Caco-2 (cell line): ENCODE measurements around the gene CAMSAP1. TPM values are rescaled to one million over a fixed set of nuclear protein-coding genes. Genes with fewer than 3 reads are reported as not detected.

ENCODE experiments used
- BruUV-seq: library from RNA; stranded (reverse); fragments of 400-500 nt; replicated peaks from 2 replicates; lab custom pipeline; 2021; lab: Mats Ljungman, UMichigan
- CTCF ChIA-PET: fragments of 300-600 bp; sonication (Branson Sonifier 250); formaldehyde crosslinking; loops from one replicate; lab custom pipeline; 2022; ENCODE audit warnings: antibody characterized with exemption; lab: Charles Lee
- POLR2A ChIA-PET: fragments of 300-600 bp; sonication (Branson Sonifier 250); formaldehyde crosslinking; loops from one replicate; lab custom pipeline; 2022; ENCODE audit warnings: antibody characterized with exemption; lab: Charles Lee
- DNase-seq, 2 experiments: peaks; one replicate each; pipeline versions ENCODE4 v3.0.0 to v3.0.0-alpha.2; 2020 to 2022
- H3K27me3 ChIP-seq: replicated peaks from 2 replicates; pipeline ENCODE4 v1.6.0; 2011; ENCODE audit warnings: low read length; ENCODE audit not compliant: control insufficient read depth, insufficient read depth
- H3K36me3 ChIP-seq: 2 replicates; pipeline ENCODE4 v1.5.1; 2011; ENCODE audit warnings: low read length; ENCODE audit not compliant: control insufficient read depth, insufficient read depth
- H3K4me1 ChIP-seq: fragments of 250-450 bp; sonication (Bioruptor Pico); 2 replicates; pipeline ENCODE4 v1.5.1; 2020; ENCODE audit warnings: mild to moderate bottlenecking
- H3K4me3 ChIP-seq: 2 replicates; pipeline ENCODE4 v1.5.1; 2011; ENCODE audit warnings: low read depth, mild to moderate bottlenecking, control low read depth, low read length
- H3K9me3 ChIP-seq: fragments of 250-450 bp; sonication (Bioruptor Pico); 2 replicates; pipeline ENCODE4 v1.5.1; 2020; ENCODE audit warnings: mild to moderate bottlenecking, moderate library complexity
- H3K27ac Mint-ChIP-seq: one replicate; pipeline ENCODE4 v1.8.0; 2022; ENCODE audit warnings: mixed read lengths; ENCODE audit not compliant: unreplicated experiment
- H3K27me3 Mint-ChIP-seq: one replicate; pipeline ENCODE4 v1.8.0; 2022; ENCODE audit warnings: mixed read lengths; ENCODE audit not compliant: insufficient read depth, unreplicated experiment
- H3K36me3 Mint-ChIP-seq: one replicate; pipeline ENCODE4 v1.8.0; 2022; ENCODE audit warnings: mild to moderate bottlenecking, mixed read lengths; ENCODE audit not compliant: insufficient read depth, unreplicated experiment
- H3K4me1 Mint-ChIP-seq: one replicate; pipeline ENCODE4 v1.8.0; 2022; ENCODE audit warnings: low read depth, mixed read lengths; ENCODE audit not compliant: unreplicated experiment
- H3K4me3 Mint-ChIP-seq: one replicate; pipeline ENCODE4 v1.8.0; 2022; ENCODE audit warnings: mild to moderate bottlenecking, moderate library complexity, mixed read lengths; ENCODE audit not compliant: unreplicated experiment
- H3K9me3 Mint-ChIP-seq: one replicate; pipeline ENCODE4 v1.8.0; 2022; ENCODE audit warnings: mixed read lengths; ENCODE audit not compliant: unreplicated experiment
- intact Hi-C: fragments of 100-400 bp; cut with micrococcal nuclease; formaldehyde crosslinking; loops from one replicate; pipeline ENCODE4 v1.10.0; 2022; ENCODE audit not compliant: unreplicated experiment
- total RNA-seq: library from RNA; stranded (reverse); gene quantifications from 2 replicates; pipeline ENCODE4 v1.2.3, GENCODE V29; 2022
- TF ChIP-seq, protein P1 (sequence below), 2 experiments: fragments of 200-600 bp in 1 of 2; IDR thresholded peaks; 1 replicate in 1 of 2; 2 replicates in 1 of 2; pipeline versions ENCODE4 v1.5.1 to v1.8.0; 2011 to 2022; ENCODE audit warnings: antibody characterized with exemption in 1 of 2, control low read depth in 1 of 2, inconsistent platforms in 1 of 2, low read depth in 1 of 2, low read length in 1 of 2, mild to moderate bottlenecking in 1 of 2, moderate library complexity in 1 of 2; ENCODE audit not compliant: insufficient read depth in 1 of 2, severe bottlenecking in 1 of 2, unreplicated experiment in 1 of 2

The CAMSAP1 gene
- total RNA-seq, 1 experiment from 2014 or later: 31.3 TPM

DNA sequence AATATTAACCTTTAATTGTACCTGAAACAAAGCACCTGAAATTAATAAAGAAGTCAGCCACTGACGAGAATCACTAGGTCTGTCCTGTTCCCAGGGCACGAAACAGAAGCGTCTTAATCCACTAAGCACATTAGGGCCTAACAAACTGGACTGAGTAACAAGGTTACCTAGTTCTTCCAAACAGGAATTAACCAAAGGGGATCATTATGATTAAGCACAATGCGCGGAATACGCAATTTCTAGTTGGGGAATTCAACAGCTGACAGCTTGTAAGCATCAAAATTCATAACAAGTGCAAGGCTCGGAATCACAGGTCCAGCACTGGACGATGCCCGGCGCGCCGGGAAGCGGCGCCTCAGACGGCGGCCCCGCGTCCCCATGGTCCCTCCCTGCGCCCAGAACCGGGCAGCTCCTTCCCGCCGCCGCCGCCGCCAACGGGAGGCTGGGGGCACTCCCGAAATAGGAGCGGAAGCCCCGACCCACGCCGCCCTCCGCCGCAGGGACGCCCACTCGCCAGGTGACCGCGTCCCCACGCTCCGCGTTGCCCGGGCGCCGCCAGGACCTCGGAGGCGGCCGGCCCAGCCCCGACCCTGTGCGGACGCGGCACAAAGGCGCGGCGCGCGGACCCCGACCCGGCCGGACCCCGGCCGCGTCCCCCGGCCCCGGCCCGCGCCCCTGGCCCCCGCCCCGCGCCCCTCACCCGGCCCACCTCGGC lies 898 bp downstream of the CAMSAP1 start:
- ChIA-PET CTCF (no interaction called here), POLR2A (no interaction called here)
- Histone ChIP-seq H3K4me3 (peak overlapping the region; percentile 76), H3K36me3 (no peaks in the 10 kb centered on the region; the same call in 1 of the 2 replicates), H3K27me3 (no peaks in the 10 kb centered on the region), H3K4me1 (peaks cover 21% of the 10 kb centered on the region; the same call in 1 of the 2 replicates), H3K9me3 (no peaks in the 10 kb centered on the region; the same call in 1 of the 2 replicates)
- peak in 1 of 2 experiments; percentile 30 for DNase-seq
- H3K4me1 Mint-ChIP-seq: peaks cover 20% of the 10 kb centered on the region
- peaks cover 42% of the 10 kb centered on the region for H3K36me3 Mint-ChIP-seq
- no peaks in the 10 kb centered on the region for H3K27me3 Mint-ChIP-seq
- intact Hi-C loops: loop anchor here (5.0 kb wide), 1 partner anchor 44 kb away; no protein-coding TSS in a partner anchor
- H3K9me3 Mint-ChIP-seq: peaks cover 11% of the 10 kb centered on the region
- peak overlapping the region; percentile 75 for H3K4me3 Mint-ChIP-seq
- no peak overlapping the region for H3K27ac Mint-ChIP-seq
- BruUV-seq: no TSS peak
- TF ChIP-seq, protein P1, sequence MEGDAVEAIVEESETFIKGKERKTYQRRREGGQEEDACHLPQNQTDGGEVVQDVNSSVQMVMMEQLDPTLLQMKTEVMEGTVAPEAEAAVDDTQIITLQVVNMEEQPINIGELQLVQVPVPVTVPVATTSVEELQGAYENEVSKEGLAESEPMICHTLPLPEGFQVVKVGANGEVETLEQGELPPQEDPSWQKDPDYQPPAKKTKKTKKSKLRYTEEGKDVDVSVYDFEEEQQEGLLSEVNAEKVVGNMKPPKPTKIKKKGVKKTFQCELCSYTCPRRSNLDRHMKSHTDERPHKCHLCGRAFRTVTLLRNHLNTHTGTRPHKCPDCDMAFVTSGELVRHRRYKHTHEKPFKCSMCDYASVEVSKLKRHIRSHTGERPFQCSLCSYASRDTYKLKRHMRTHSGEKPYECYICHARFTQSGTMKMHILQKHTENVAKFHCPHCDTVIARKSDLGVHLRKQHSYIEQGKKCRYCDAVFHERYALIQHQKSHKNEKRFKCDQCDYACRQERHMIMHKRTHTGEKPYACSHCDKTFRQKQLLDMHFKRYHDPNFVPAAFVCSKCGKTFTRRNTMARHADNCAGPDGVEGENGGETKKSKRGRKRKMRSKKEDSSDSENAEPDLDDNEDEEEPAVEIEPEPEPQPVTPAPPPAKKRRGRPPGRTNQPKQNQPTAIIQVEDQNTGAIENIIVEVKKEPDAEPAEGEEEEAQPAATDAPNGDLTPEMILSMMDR (IDR thresholded peaks at IDR 0.05; ENCODE audit: insufficient read depth in 1 of 2, low read depth in 1 of 2, low read length in 1 of 2, severe bottlenecking in 1 of 2, unreplicated experiment in 1 of 2): no peak

DNA sequence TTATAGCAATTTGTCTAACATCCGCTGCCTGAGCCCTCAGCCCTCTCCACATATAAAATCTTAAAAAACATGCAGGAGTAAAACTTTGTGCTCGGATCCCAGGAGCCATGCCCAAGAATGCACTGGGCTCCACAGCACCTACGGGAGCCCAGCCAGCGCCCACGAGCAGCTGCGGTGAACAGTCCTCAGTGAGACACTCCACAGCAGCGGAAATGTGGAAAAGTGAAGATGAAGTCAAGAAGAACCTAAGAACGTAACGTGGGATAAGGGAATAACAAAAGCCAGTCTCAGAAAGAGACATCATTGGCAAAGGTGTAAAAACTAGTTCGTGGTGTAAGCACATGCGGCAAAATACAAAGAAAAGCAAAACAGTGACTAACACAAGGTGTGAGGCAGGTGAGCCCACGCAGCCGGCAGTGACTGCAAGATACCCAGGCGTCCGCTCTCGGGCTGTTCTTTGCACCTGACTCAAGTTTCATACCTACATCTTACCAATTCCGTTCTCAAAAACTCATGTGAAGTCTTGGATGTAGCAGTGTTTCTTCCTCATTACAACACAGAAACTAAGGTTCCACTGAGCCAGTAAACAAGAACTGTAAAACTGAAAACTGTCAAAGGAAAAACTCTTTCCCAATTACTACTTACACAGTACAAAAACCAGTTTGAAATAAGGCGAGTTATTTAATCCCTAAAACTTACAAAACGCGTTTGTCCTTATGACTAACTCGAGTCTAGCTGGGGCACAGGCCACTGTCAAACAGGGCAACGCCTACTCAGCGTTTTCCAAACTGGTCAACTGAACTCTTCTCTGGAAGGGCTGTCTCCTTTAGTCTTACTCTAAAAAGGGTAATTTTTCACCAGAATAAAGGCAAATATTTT lies 1.7 kb downstream of the CAMSAP1 start:
- TSS peak; percentile 33 for BruUV-seq
- TF ChIP-seq, protein P1 (IDR thresholded peaks at IDR 0.05; ENCODE audit: insufficient read depth in 1 of 2, low read depth in 1 of 2, low read length in 1 of 2, severe bottlenecking in 1 of 2, unreplicated experiment in 1 of 2): no peak
- intact Hi-C loops: loop anchor here (5.0 kb wide), 1 partner anchor 43 kb away; no protein-coding TSS in a partner anchor
- no peaks in the 10 kb centered on the region for H3K9me3 ChIP-seq
- peak overlapping the region; percentile 23 for H3K27ac Mint-ChIP-seq
- H3K9me3 Mint-ChIP-seq: peaks cover 3% of the 10 kb centered on the region
- ChIA-PET POLR2A (no interaction called here), CTCF (no interaction called here)
- peak overlapping the region; percentile 75 for H3K4me3 Mint-ChIP-seq
- H3K4me3 ChIP-seq: peak overlapping the region; percentile 76
- no peaks in the 10 kb centered on the region for H3K27me3 Mint-ChIP-seq
- H3K27me3 ChIP-seq: no peaks in the 10 kb centered on the region
- peaks cover 34% of the 10 kb centered on the region for H3K36me3 Mint-ChIP-seq
- H3K4me1 Mint-ChIP-seq: peaks cover 20% of the 10 kb centered on the region
- DNase-seq: no peak
- peaks cover 1% of the 10 kb centered on the region for H3K36me3 ChIP-seq
- peaks cover 21% of the 10 kb centered on the region; the same call in 1 of the 2 replicates for H3K4me1 ChIP-seq

DNA sequence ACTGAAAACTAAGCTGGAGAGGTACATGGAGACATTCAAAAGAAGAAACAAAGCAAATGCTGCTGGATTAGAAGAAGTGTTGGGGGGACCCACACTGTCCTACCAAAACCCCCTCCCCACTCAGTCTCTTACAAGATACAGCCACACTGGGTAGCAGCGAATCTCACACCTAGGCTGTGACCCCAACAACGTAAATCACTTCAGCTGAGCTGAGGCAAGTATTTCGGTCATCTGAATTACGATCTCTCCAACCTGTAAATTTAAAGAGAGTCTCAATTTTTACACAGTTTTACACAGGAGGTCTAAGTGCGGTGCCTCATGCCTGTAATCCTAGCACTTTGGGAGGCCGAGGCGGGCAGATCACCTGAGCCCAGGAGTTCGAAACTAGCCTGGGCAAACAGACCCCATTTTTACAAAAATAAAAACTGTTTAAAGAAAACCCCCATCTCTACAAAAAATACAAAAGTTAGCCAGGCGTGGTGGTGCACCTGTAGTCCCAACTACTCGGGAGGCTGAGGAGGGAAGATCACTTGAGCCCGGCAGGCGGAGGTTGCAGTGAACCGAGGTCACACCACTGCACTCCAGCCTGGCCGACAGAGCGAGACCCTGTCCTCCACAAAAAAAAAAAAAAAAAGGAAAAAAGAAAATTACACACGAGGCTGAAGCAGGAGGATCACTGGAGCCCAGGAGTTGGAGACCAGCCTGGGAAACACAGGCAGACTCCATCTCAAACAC lies 3.4 kb downstream of the CAMSAP1 start:
- Mint-ChIP-seq H3K36me3 (peaks cover 26% of the 10 kb centered on the region), H3K9me3 (peaks cover 11% of the 10 kb centered on the region), H3K27ac (no peak overlapping the region), H3K4me3 (no peak overlapping the region), H3K27me3 (no peaks in the 10 kb centered on the region), H3K4me1 (peaks cover 20% of the 10 kb centered on the region)
- POLR2A ChIA-PET: no interaction called here
- intact Hi-C loops: no loop called here
- Histone ChIP-seq H3K4me3 (no peak overlapping the region), H3K4me1 (peaks cover 16% of the 10 kb centered on the region; the same call in 1 of the 2 replicates), H3K36me3 (peaks cover 1% of the 10 kb centered on the region), H3K9me3 (no peaks in the 10 kb centered on the region), H3K27me3 (no peaks in the 10 kb centered on the region)
- no peak for DNase-seq
- TF ChIP-seq, protein P1 (IDR thresholded peaks at IDR 0.05; ENCODE audit: insufficient read depth in 1 of 2, low read depth in 1 of 2, low read length in 1 of 2, severe bottlenecking in 1 of 2, unreplicated experiment in 1 of 2): no peak
- no TSS peak for BruUV-seq
- CTCF ChIA-PET: no interaction called here
